ENCODE results near the gene SETD1A. TPM values are rescaled to one million over a fixed set of nuclear protein-coding genes. Genes with fewer than 3 reads are reported as not detected.

The SETD1A gene
- 10 to 100 TPM; 15.2 to 20.7 (median 15.7) TPM for polyA plus RNA-seq (ENCODE audit: insufficient read length in 4 of 4)

- DNase-seq (ENCODE audit: low read depth in 4 of 4, low spot score in 3 of 4), result peak; percentile 87 to 93 (median 89)
Measured at GRCh38 chr16:30957456-30958174, at the start of gene SETD1A. TSS of gene SETD1A (plus strand) at chr16:30957754. CDS start at chr16:30958732, 978 bp downstream.

- no peak for DNase-seq (ENCODE audit: low read depth in 4 of 4, low spot score in 3 of 4)
Measured at GRCh38 chr16:30910427-30911029, 47.0 kb upstream of the SETD1A start.

- DNase-seq (ENCODE audit: low read depth in 4 of 4, low spot score in 3 of 4), result no peak
Measured at GRCh38 chr16:30912794-30913412, 44.7 kb upstream of the SETD1A start.

- DNase-seq (ENCODE audit: low read depth in 4 of 4, low spot score in 3 of 4), result no peak
Measured at GRCh38 chr16:30914830-30915229, 42.7 kb upstream of the SETD1A start.

GRCh38 chr16:30918614-30919013 lies 38.9 kb upstream of the SETD1A start:
- DNase-seq (ENCODE audit: low read depth in 4 of 4, low spot score in 3 of 4), result no peak

- DNase-seq (ENCODE audit: low read depth in 4 of 4, low spot score in 3 of 4), result no peak
Measured at GRCh38 chr16:30920891-30921290, 36.7 kb upstream of the SETD1A start.

- no peak for DNase-seq (ENCODE audit: low read depth in 4 of 4, low spot score in 3 of 4)
Measured at GRCh38 chr16:30921459-30921747, 36.2 kb upstream of the SETD1A start.

- DNase-seq (ENCODE audit: low read depth in 4 of 4, low spot score in 3 of 4), result peak; percentile 86 to 96 (median 91)
Measured at GRCh38 chr16:30921748-30922419, 35.7 kb upstream of the SETD1A start.

GRCh38 chr16:30922420-30922959 lies 35.1 kb upstream of the SETD1A start:
- DNase-seq (ENCODE audit: low read depth in 4 of 4, low spot score in 3 of 4), result peak; percentile 99 to 100 (median 99)

GRCh38 chr16:30922960-30923535 lies 34.5 kb upstream of the SETD1A start:
- peak; percentile 99 to 100 (median 99) for DNase-seq (ENCODE audit: low read depth in 4 of 4, low spot score in 3 of 4)

GRCh38 chr16:30923554-30924075 lies 33.9 kb upstream of the SETD1A start, which contains the start of gene FBXL19:
TSS of gene FBXL19 (plus strand) at chr16:30923572. CDS start at chr16:30925755, 2,183 bp downstream.
- DNase-seq (ENCODE audit: low read depth in 4 of 4, low spot score in 3 of 4), result no peak

- DNase-seq (ENCODE audit: low read depth in 4 of 4, low spot score in 3 of 4), result no peak
Measured at GRCh38 chr16:30924076-30924912, 33.3 kb upstream of the SETD1A start.

- DNase-seq (ENCODE audit: low read depth in 4 of 4, low spot score in 3 of 4), result no peak
Measured at GRCh38 chr16:30924913-30925631, 32.5 kb upstream of the SETD1A start.

- DNase-seq (ENCODE audit: low read depth in 4 of 4, low spot score in 3 of 4), result no peak
Measured at GRCh38 chr16:30925632-30925987, 31.9 kb upstream of the SETD1A start.

- no peak for DNase-seq (ENCODE audit: low read depth in 4 of 4, low spot score in 3 of 4)
Measured at GRCh38 chr16:30925995-30926811, 31.4 kb upstream of the SETD1A start.

- DNase-seq (ENCODE audit: low read depth in 4 of 4, low spot score in 3 of 4), result no peak
Measured at GRCh38 chr16:30926937-30927788, 30.4 kb upstream of the SETD1A start.

GRCh38 chr16:30927789-30928378 lies 29.7 kb upstream of the SETD1A start:
- DNase-seq (ENCODE audit: low read depth in 4 of 4, low spot score in 3 of 4), result peak in 1 of 4 donors; percentile 73
